ENCODE data around the gene CLEC2L.

DNA sequence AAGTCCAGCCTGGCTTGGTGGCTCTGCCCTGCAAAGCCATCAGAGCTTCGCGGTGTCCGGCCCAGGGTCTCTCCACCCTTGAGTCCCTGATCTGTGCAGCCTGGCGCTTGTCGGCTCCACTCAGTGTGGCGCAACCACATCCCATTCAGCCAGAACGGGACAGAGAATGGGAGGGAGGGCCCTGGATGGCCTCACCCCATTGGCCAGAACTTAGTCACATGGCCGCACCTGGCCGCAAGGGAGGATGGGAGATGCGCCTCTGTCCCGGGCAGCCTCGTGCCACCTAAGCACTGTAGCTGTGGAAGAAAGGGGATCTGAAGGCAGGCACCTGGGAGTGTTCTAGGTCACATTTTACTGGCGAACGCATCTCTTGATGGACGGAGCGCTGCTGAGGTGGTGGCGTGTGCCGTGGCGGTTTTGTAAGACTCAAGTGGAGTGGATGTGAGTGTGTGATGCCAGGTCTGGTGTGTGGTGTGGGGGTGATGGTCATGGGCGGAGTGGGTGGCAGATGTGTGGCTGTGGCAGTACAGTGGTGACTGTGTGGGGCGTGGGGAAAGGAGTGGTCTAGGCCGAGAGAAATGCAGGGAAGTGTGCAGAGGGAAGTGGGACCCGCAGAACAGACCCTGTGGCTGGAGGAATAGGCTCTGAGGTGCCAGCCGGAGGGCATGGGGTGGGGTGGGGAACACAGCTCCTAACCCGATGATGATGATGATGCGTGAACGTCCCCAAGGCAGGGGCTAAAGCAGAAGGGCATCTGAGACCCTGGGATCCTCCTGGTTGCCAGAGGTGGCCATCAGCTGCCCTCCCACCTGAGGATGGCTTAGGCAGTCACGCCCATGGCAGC lies 19.0 kb downstream of the CLEC2L start:
- TF ChIP-seq, protein P1, sequence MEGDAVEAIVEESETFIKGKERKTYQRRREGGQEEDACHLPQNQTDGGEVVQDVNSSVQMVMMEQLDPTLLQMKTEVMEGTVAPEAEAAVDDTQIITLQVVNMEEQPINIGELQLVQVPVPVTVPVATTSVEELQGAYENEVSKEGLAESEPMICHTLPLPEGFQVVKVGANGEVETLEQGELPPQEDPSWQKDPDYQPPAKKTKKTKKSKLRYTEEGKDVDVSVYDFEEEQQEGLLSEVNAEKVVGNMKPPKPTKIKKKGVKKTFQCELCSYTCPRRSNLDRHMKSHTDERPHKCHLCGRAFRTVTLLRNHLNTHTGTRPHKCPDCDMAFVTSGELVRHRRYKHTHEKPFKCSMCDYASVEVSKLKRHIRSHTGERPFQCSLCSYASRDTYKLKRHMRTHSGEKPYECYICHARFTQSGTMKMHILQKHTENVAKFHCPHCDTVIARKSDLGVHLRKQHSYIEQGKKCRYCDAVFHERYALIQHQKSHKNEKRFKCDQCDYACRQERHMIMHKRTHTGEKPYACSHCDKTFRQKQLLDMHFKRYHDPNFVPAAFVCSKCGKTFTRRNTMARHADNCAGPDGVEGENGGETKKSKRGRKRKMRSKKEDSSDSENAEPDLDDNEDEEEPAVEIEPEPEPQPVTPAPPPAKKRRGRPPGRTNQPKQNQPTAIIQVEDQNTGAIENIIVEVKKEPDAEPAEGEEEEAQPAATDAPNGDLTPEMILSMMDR (IDR thresholded peaks at IDR 0.05) = no peak
- TF ChIP-seq POLR2A (IDR thresholded peaks at IDR 0.05) (no peak), POLR2AphosphoS5 (IDR thresholded peaks at IDR 0.05) (no peak)
